ENCODE data around the gene UPK3BL2.
"Not testable (repeated sequence)": the region's sequence is repeated elsewhere in the genome, so short reads cannot be mapped to it uniquely, and the experiment has no call there.

DNA sequence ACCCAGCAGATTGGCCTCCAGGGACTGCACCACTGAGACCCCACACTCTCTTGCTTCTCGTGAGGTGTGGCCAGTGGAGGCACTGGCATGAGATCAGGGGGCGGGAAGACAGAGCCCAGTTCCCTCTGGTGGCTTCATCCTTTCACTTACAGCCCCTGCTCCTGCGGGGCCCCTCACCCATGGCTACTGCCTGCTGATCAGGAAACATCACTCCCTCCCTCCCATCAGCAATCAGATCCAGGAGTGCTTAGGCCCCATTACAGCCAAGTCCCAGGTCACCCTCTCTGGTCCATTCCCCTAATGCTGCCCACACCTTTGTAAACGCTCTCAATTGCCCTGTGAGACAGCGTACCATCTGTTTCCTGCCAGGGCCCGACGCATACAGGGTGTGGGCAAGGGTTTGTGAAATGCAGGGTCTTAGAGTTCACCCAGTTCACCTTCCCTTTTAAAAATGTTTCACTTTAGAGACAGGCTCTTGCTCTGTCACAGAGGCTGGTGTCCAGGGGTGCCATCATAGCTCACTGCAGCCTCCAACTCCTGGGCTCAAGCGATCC is 8.4 kb downstream of the UPK3BL2 start:
- TF ChIP-seq RBM39 (IDR thresholded peaks at IDR 0.05; ENCODE audit: low read depth, low read length, poor library complexity, severe bottlenecking); GTF2F1 (IDR thresholded peaks at IDR 0.05; ENCODE audit: low read length); SP2 (CRISPR knock-in tag; IDR thresholded peaks at IDR 0.05); ZNF562 (CRISPR knock-in tag; IDR thresholded peaks at IDR 0.05; ENCODE audit: borderline replicate concordance); ELF1 (CRISPR knock-in tag; IDR thresholded peaks at IDR 0.05); TAF15 (IDR thresholded peaks at IDR 0.05; ENCODE audit: low read depth, low read length, poor library complexity, severe bottlenecking); SRSF1 (optimal IDR thresholded peaks at IDR 0.05; ENCODE audit: low read depth, low read length); PHF21A (CRISPR knock-in tag; IDR thresholded peaks at IDR 0.05): not testable (repeated sequence)
- TF ChIP-seq, protein P1, sequence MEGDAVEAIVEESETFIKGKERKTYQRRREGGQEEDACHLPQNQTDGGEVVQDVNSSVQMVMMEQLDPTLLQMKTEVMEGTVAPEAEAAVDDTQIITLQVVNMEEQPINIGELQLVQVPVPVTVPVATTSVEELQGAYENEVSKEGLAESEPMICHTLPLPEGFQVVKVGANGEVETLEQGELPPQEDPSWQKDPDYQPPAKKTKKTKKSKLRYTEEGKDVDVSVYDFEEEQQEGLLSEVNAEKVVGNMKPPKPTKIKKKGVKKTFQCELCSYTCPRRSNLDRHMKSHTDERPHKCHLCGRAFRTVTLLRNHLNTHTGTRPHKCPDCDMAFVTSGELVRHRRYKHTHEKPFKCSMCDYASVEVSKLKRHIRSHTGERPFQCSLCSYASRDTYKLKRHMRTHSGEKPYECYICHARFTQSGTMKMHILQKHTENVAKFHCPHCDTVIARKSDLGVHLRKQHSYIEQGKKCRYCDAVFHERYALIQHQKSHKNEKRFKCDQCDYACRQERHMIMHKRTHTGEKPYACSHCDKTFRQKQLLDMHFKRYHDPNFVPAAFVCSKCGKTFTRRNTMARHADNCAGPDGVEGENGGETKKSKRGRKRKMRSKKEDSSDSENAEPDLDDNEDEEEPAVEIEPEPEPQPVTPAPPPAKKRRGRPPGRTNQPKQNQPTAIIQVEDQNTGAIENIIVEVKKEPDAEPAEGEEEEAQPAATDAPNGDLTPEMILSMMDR (CRISPR knock-in tag; IDR thresholded peaks at IDR 0.05) = not testable (repeated sequence)
- TF ChIP-seq, protein P2, sequence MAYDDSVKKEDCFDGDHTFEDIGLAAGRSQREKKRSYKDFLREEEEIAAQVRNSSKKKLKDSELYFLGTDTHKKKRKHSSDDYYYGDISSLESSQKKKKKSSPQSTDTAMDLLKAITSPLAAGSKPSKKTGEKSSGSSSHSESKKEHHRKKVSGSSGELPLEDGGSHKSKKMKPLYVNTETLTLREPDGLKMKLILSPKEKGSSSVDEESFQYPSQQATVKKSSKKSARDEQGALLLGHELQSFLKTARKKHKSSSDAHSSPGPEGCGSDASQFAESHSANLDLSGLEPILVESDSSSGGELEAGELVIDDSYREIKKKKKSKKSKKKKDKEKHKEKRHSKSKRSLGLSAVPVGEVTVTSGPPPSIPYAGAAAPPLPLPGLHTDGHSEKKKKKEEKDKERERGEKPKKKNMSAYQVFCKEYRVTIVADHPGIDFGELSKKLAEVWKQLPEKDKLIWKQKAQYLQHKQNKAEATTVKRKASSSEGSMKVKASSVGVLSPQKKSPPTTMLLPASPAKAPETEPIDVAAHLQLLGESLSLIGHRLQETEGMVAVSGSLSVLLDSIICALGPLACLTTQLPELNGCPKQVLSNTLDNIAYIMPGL (CRISPR knock-in tag; IDR thresholded peaks at IDR 0.05; ENCODE audit: borderline replicate concordance in 1 of 2, low read depth in 1 of 2) = not testable (repeated sequence)
- TF ChIP-seq, protein P3, sequence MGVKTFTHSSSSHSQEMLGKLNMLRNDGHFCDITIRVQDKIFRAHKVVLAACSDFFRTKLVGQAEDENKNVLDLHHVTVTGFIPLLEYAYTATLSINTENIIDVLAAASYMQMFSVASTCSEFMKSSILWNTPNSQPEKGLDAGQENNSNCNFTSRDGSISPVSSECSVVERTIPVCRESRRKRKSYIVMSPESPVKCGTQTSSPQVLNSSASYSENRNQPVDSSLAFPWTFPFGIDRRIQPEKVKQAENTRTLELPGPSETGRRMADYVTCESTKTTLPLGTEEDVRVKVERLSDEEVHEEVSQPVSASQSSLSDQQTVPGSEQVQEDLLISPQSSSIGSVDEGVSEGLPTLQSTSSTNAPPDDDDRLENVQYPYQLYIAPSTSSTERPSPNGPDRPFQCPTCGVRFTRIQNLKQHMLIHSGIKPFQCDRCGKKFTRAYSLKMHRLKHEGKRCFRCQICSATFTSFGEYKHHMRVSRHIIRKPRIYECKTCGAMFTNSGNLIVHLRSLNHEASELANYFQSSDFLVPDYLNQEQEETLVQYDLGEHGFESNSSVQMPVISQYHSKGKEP (CRISPR knock-in tag; IDR thresholded peaks at IDR 0.05) = not testable (repeated sequence)
- TF ChIP-seq, protein P4, sequence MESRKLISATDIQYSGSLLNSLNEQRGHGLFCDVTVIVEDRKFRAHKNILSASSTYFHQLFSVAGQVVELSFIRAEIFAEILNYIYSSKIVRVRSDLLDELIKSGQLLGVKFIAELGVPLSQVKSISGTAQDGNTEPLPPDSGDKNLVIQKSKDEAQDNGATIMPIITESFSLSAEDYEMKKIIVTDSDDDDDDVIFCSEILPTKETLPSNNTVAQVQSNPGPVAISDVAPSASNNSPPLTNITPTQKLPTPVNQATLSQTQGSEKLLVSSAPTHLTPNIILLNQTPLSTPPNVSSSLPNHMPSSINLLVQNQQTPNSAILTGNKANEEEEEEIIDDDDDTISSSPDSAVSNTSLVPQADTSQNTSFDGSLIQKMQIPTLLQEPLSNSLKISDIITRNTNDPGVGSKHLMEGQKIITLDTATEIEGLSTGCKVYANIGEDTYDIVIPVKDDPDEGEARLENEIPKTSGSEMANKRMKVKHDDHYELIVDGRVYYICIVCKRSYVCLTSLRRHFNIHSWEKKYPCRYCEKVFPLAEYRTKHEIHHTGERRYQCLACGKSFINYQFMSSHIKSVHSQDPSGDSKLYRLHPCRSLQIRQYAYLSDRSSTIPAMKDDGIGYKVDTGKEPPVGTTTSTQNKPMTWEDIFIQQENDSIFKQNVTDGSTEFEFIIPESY (CRISPR knock-in tag; IDR thresholded peaks at IDR 0.05) = not testable (repeated sequence)

Measured in HepG2 (cell line).